Measurements from ENCODE around the gene ELF2.

Gene ELF2

DNA sequence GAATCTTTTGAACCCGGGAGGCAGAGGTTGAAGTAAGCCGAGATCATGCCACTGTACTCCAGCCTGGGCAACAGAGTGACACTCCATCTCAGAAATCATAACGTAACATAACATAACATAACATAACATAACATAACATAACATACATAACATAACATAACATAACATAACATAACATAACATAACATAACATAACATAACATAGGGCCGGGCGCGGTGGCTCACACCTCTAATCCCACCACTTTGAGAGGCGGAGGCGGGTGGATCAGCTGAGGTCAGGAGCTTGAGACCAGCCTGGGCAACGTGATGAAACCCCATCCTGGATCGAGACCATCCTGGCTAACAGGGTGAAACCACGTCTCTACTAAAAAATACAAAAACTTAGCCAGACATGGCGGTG lies 84.7 kb downstream of the ELF2 start:
- ATAC-seq: no peak
- TF ChIP-seq SNAI2 (CRISPR knock-in tag; IDR thresholded peaks at IDR 0.05) (no peak), PPARA (CRISPR knock-in tag; IDR thresholded peaks at IDR 0.05; ENCODE audit: borderline replicate concordance) (no peak), BACH2 (CRISPR knock-in tag; IDR thresholded peaks at IDR 0.05; ENCODE audit: borderline replicate concordance) (no peak), TOX (CRISPR knock-in tag; IDR thresholded peaks at IDR 0.05; ENCODE audit: borderline replicate concordance) (no peak), ESRRG (CRISPR knock-in tag; IDR thresholded peaks at IDR 0.05) (no peak), RARB (CRISPR knock-in tag; IDR thresholded peaks at IDR 0.05) (no peak), GLIS3 (CRISPR knock-in tag; IDR thresholded peaks at IDR 0.05) (no peak), OSR1 (CRISPR knock-in tag; IDR thresholded peaks at IDR 0.05) (no peak), TCF4 (CRISPR knock-in tag; IDR thresholded peaks at IDR 0.05; ENCODE audit: borderline replicate concordance) (no peak), ZNF8 (CRISPR knock-in tag; IDR thresholded peaks at IDR 0.05) (no peak), ZFP30 (CRISPR knock-in tag; IDR thresholded peaks at IDR 0.05) (no peak)
- TF ChIP-seq, protein P1, sequence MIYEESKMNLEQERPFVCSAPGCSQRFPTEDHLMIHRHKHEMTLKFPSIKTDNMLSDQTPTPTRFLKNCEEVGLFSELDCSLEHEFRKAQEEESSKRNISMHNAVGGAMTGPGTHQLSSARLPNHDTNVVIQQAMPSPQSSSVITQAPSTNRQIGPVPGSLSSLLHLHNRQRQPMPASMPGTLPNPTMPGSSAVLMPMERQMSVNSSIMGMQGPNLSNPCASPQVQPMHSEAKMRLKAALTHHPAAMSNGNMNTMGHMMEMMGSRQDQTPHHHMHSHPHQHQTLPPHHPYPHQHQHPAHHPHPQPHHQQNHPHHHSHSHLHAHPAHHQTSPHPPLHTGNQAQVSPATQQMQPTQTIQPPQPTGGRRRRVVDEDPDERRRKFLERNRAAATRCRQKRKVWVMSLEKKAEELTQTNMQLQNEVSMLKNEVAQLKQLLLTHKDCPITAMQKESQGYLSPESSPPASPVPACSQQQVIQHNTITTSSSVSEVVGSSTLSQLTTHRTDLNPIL (CRISPR knock-in tag; IDR thresholded peaks at IDR 0.05; ENCODE audit: low read depth): no peak
- TF ChIP-seq, protein P2, sequence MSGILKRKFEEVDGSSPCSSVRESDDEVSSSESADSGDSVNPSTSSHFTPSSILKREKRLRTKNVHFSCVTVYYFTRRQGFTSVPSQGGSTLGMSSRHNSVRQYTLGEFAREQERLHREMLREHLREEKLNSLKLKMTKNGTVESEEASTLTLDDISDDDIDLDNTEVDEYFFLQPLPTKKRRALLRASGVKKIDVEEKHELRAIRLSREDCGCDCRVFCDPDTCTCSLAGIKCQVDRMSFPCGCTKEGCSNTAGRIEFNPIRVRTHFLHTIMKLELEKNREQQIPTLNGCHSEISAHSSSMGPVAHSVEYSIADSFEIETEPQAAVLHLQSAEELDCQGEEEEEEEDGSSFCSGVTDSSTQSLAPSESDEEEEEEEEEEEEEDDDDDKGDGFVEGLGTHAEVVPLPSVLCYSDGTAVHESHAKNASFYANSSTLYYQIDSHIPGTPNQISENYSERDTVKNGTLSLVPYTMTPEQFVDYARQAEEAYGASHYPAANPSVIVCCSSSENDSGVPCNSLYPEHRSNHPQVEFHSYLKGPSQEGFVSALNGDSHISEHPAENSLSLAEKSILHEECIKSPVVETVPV (CRISPR knock-in tag; IDR thresholded peaks at IDR 0.05): no peak

DNA sequence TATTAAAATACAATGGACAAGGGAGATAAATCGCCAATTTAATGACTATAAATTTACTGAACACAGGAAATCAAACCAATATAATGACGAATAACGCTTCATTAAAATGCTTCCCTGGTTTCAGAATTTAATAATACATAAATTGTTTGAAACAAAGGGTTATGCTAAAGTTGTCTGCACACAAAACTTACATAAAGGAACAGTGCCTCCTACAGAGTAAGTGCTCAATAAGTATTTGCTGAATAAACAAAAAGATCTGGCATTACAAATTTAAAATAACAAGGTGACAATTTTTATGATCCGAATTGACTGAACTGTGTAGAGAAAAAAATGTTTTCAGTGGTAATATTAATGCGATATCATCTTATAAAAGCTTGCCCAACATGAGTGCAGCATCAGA lies 91.9 kb downstream of the ELF2 start:
- no peak for ATAC-seq

DNA sequence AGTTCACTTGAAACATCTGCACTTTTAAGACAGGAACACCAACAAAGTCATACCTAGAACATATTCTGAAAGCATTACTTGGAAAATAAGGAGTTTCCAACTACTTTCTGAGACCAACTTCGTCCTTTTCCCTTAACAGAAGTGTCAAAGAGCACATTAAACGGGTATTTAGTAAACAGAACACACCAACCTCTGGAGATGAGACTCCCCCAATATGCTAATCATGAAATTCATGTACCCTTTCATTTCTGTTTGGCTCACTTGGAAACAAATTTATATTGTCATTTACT lies 92.3 kb downstream of the ELF2 start:
- no peak for TF ChIP-seq ISL1 (CRISPR knock-in tag; IDR thresholded peaks at IDR 0.05)
- no peak for TF ChIP-seq SNAI2 (CRISPR knock-in tag; IDR thresholded peaks at IDR 0.05)
- no peak for TF ChIP-seq ZFP30 (CRISPR knock-in tag; IDR thresholded peaks at IDR 0.05)
- TF ChIP-seq, protein P3, sequence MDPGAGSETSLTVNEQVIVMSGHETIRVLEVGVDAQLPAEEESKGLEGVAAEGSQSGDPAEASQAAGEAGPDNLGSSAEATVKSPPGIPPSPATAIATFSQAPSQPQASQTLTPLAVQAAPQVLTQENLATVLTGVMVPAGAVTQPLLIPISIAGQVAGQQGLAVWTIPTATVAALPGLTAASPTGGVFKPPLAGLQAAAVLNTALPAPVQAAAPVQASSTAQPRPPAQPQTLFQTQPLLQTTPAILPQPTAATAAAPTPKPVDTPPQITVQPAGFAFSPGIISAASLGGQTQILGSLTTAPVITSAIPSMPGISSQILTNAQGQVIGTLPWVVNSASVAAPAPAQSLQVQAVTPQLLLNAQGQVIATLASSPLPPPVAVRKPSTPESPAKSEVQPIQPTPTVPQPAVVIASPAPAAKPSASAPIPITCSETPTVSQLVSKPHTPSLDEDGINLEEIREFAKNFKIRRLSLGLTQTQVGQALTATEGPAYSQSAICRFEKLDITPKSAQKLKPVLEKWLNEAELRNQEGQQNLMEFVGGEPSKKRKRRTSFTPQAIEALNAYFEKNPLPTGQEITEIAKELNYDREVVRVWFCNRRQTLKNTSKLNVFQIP (CRISPR knock-in tag; IDR thresholded peaks at IDR 0.05; ENCODE audit: borderline replicate concordance, low read depth): no peak
- TF ChIP-seq ZNF8 (CRISPR knock-in tag; IDR thresholded peaks at IDR 0.05): no peak
- no peak for TF ChIP-seq TCF4 (CRISPR knock-in tag; IDR thresholded peaks at IDR 0.05; ENCODE audit: borderline replicate concordance)
- TF ChIP-seq, protein P4, sequence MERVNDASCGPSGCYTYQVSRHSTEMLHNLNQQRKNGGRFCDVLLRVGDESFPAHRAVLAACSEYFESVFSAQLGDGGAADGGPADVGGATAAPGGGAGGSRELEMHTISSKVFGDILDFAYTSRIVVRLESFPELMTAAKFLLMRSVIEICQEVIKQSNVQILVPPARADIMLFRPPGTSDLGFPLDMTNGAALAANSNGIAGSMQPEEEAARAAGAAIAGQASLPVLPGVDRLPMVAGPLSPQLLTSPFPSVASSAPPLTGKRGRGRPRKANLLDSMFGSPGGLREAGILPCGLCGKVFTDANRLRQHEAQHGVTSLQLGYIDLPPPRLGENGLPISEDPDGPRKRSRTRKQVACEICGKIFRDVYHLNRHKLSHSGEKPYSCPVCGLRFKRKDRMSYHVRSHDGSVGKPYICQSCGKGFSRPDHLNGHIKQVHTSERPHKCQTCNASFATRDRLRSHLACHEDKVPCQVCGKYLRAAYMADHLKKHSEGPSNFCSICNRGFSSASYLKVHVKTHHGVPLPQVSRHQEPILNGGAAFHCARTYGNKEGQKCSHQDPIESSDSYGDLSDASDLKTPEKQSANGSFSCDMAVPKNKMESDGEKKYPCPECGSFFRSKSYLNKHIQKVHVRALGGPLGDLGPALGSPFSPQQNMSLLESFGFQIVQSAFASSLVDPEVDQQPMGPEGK (CRISPR knock-in tag; IDR thresholded peaks at IDR 0.05; ENCODE audit: borderline replicate concordance): no peak
- no peak for TF ChIP-seq CSDC2 (CRISPR knock-in tag; IDR thresholded peaks at IDR 0.05)
- TF ChIP-seq OSR1 (CRISPR knock-in tag; IDR thresholded peaks at IDR 0.05): no peak
- TF ChIP-seq ZNF565 (CRISPR knock-in tag; conservative IDR thresholded peaks at IDR 0.05; ENCODE audit: low read depth): no peak
- no peak for TF ChIP-seq TOX (CRISPR knock-in tag; IDR thresholded peaks at IDR 0.05; ENCODE audit: borderline replicate concordance)
- TF ChIP-seq RARB (CRISPR knock-in tag; IDR thresholded peaks at IDR 0.05): no peak
- no peak for TF ChIP-seq ZNF70 (CRISPR knock-in tag; IDR thresholded peaks at IDR 0.05)
- no peak for TF ChIP-seq ESRRG (CRISPR knock-in tag; IDR thresholded peaks at IDR 0.05)
- TF ChIP-seq BACH2 (CRISPR knock-in tag; IDR thresholded peaks at IDR 0.05; ENCODE audit: borderline replicate concordance): no peak
- TF ChIP-seq, protein P2 (CRISPR knock-in tag; IDR thresholded peaks at IDR 0.05): no peak
- TF ChIP-seq, protein P1 (CRISPR knock-in tag; IDR thresholded peaks at IDR 0.05; ENCODE audit: low read depth): no peak
- TF ChIP-seq GLIS3 (CRISPR knock-in tag; IDR thresholded peaks at IDR 0.05): no peak
- no peak for ATAC-seq

More for the DNA sequence above, 91.9 kb downstream of the ELF2 start:
- TF ChIP-seq SNAI2 (CRISPR knock-in tag; IDR thresholded peaks at IDR 0.05) (no peak), PPARA (CRISPR knock-in tag; IDR thresholded peaks at IDR 0.05; ENCODE audit: borderline replicate concordance) (no peak), CSDC2 (CRISPR knock-in tag; IDR thresholded peaks at IDR 0.05) (no peak), ZNF8 (CRISPR knock-in tag; IDR thresholded peaks at IDR 0.05) (no peak), TCF4 (CRISPR knock-in tag; IDR thresholded peaks at IDR 0.05; ENCODE audit: borderline replicate concordance) (no peak)
- TF ChIP-seq, protein P3 (CRISPR knock-in tag; IDR thresholded peaks at IDR 0.05; ENCODE audit: borderline replicate concordance, low read depth): no peak
- TF ChIP-seq, protein P1 (CRISPR knock-in tag; IDR thresholded peaks at IDR 0.05; ENCODE audit: low read depth): no peak
